ENCODE data around the gene LPAR2. TPM values are rescaled to one million over a fixed set of nuclear protein-coding genes. Genes with fewer than 3 reads are reported as not detected.

Gene LPAR2
- total and polyA plus RNA-seq, 2 donors (not counting 3 experiments of a cell fraction or from before 2014, with no cell fraction given): 4.7 to 5.0 TPM

DNA sequence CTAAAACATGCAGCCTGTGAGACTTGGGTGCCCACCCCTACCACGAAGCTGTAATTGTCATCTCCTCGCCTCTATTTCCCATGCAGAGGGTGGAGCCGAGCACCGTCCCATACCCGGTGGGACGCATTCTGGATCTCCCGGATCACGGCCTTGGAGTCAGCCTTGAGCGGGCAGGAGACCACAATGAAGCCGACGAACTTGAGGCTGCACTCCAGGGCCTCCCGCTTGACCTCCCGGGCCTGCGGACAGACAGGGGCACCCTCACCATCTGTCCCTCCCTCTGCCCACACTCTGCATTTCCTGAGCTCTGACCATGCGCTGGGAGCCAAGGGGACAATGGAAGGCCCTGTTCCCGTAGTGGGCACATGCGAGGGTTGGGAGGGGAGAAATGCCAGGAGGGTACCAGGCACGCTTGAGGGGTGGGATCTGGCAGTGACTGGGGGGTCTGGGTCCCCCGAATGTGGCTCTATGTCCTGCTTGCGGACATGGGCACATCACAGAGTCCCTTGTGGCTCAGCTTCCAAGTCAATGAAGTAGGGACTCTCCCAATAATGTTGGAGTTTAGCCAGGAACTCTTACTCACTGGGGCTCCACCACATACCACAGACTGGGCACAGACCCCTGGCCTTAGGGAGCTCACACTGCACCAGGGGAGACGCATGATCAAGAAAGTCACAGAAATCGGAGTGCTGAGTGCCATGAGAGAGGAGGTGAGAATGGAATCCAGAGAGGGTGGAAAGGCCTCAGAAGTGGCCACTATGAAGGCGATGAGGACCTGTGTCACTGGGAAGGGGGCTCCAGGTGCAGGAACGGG, 24.7 kb upstream of the LPAR2 start:
- no peak overlapping the region for H3K4me3 ChIP-seq (replicated peaks in 1 of 3; ENCODE audit: insufficient read depth in 1 of 3, low read depth in 1 of 3, low read length in 3 of 3)
- ChIA-PET POLR2A (no interaction called here), CTCF (interaction anchor here (1.1 to 1.9 kb wide), 2 partner anchors 11 to 121 kb away, joined by 3 to 4 read pairs; partner anchors contain the start of gene ATP13A1)
- H3K27ac ChIP-seq (ENCODE audit: insufficient read depth, low read depth, low read length): no peak overlapping the region
- H3K9ac ChIP-seq (replicated peaks; ENCODE audit: extremely low read depth, insufficient read depth, low read length): no peak overlapping the region
- no peaks in the 10 kb centered on the region for H3K4me1 ChIP-seq (ENCODE audit: control insufficient read depth, extremely low read depth, insufficient read depth, low read length)
- intact Hi-C loops (cut with micrococcal nuclease) (no loop called here), dilution Hi-C loops (cut with MboI; ENCODE audit: extremely low pct_ligation_motif_present, low sequenced_read_pairs) (no loop called here)
- no peaks in the 10 kb centered on the region for H3K27me3 ChIP-seq (ENCODE audit: control insufficient read depth in 2 of 2, insufficient read depth in 2 of 2, low read length in 2 of 2)
- no peaks in the 10 kb centered on the region for H3K9me3 ChIP-seq (replicated peaks; ENCODE audit: control insufficient read depth, insufficient read depth, low read length)
- H3K9me1 ChIP-seq (replicated peaks; ENCODE audit: control insufficient read depth, extremely low read depth, insufficient read depth, low read length): no peaks in the 10 kb centered on the region
- BruUV-seq (replicated peaks): no TSS peak
- no peak for FAIRE-seq
- TF ChIP-seq GATA2 (IDR thresholded peaks at IDR 0.05; ENCODE audit: insufficient read depth, insufficient read length, low read depth, low read length) (no peak), MYC (IDR thresholded peaks at IDR 0.05; ENCODE audit: low read depth, low read length) (no peak), POLR2AphosphoS5 (IDR thresholded peaks at IDR 0.05; ENCODE audit: insufficient read depth, low read depth, low read length) (no peak), EZH2 (IDR thresholded peaks at IDR 0.05; ENCODE audit: borderline replicate concordance, low read depth, low read length, severe bottlenecking) (no peak), FOS (IDR thresholded peaks at IDR 0.05; ENCODE audit: borderline replicate concordance, insufficient read depth, low read length) (no peak), CTCF (IDR thresholded peaks at IDR 0.05; ENCODE audit: extremely low read depth in 1 of 2, insufficient read depth in 1 of 2, low read depth in 1 of 2, low read length in 2 of 2) (no peak), POLR2A (IDR thresholded peaks at IDR 0.05; ENCODE audit: low read depth, low read length) (no peak), JUN (IDR thresholded peaks at IDR 0.05; ENCODE audit: borderline replicate concordance, insufficient read depth, insufficient read length, low read depth) (no peak)
- TF ChIP-seq, protein P1, sequence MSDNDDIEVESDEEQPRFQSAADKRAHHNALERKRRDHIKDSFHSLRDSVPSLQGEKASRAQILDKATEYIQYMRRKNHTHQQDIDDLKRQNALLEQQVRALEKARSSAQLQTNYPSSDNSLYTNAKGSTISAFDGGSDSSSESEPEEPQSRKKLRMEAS (IDR thresholded peaks at IDR 0.05; ENCODE audit: insufficient read depth, insufficient read length): no peak
- H4K20me1 ChIP-seq (replicated peaks; ENCODE audit: control insufficient read depth, extremely low read depth, insufficient read depth, low read length): no peaks in the 10 kb centered on the region
- H3K79me2 ChIP-seq (ENCODE audit: control insufficient read depth, insufficient read depth, low read length): no peaks in the 10 kb centered on the region
- no peak overlapping the region for H3K4me2 ChIP-seq (ENCODE audit: insufficient read depth, low read length)
- no peak overlapping the region for H2AFZ ChIP-seq (ENCODE audit: low read depth, low read length)
- DNase-seq (ENCODE audit: low read depth, low spot score): no peak
- peaks cover 9 to 78% of the 10 kb centered on the region in 2 experiments for H3K36me3 ChIP-seq (ENCODE audit: control insufficient read depth in 2 of 2, extremely low read depth in 1 of 2, insufficient read depth in 2 of 2, low read length in 2 of 2)

Measured in endothelial cell of umbilical vein (primary cell).